ENCODE measurements around the gene ZNF331.

DNA sequence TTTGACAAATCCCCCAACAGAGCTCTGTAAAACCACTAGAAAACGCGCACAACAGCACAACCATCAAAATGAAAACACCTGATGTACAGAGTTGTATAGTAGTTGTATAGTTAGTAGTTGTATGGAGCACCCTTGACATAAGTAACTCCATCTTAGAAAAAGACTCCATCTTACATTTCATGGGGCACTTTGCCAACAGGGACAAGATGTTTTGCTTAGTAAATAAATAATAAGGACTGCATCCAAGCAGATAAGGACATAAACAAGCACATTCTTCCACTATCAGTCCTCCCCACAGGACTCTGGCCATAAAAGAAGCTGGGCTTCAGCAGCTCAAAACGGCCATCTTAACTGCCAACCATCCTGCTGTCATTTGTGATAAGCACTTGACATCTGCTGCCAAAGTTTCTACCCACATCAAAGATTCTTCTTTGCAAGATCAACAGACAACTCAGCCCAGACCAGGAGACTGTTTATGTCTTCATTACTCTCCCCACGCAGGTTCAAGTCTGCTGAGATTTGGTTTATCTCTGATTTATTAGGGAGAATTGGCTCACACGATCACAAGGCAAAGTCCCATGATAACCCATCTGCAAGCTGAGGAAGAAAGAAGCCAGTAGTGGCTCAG is 20.7 kb upstream of the ZNF331 start:
- TF ChIP-seq, protein P1, sequence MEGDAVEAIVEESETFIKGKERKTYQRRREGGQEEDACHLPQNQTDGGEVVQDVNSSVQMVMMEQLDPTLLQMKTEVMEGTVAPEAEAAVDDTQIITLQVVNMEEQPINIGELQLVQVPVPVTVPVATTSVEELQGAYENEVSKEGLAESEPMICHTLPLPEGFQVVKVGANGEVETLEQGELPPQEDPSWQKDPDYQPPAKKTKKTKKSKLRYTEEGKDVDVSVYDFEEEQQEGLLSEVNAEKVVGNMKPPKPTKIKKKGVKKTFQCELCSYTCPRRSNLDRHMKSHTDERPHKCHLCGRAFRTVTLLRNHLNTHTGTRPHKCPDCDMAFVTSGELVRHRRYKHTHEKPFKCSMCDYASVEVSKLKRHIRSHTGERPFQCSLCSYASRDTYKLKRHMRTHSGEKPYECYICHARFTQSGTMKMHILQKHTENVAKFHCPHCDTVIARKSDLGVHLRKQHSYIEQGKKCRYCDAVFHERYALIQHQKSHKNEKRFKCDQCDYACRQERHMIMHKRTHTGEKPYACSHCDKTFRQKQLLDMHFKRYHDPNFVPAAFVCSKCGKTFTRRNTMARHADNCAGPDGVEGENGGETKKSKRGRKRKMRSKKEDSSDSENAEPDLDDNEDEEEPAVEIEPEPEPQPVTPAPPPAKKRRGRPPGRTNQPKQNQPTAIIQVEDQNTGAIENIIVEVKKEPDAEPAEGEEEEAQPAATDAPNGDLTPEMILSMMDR (IDR thresholded peaks at IDR 0.05; ENCODE audit: low read depth, low read length, poor library complexity, severe bottlenecking), result no peak
- TF ChIP-seq EZH2phosphoT487 (IDR thresholded peaks at IDR 0.05; ENCODE audit: borderline replicate concordance, low read length), result no peak
